NOMO-1 treated with DMSO at 0.1 percent for 48 hours (cell line): ENCODE results near the gene FGFR4.
"Not testable (repeated sequence)": the region's sequence is repeated elsewhere in the genome, so short reads cannot be mapped to it uniquely, and the experiment has no call there.

Experiments used
- DNase-seq: peaks from one replicate; lab custom pipeline; 2025; ENCODE audit not compliant: unreplicated experiment; lab: John Stamatoyannopoulos, UW

Gene FGFR4

DNA sequence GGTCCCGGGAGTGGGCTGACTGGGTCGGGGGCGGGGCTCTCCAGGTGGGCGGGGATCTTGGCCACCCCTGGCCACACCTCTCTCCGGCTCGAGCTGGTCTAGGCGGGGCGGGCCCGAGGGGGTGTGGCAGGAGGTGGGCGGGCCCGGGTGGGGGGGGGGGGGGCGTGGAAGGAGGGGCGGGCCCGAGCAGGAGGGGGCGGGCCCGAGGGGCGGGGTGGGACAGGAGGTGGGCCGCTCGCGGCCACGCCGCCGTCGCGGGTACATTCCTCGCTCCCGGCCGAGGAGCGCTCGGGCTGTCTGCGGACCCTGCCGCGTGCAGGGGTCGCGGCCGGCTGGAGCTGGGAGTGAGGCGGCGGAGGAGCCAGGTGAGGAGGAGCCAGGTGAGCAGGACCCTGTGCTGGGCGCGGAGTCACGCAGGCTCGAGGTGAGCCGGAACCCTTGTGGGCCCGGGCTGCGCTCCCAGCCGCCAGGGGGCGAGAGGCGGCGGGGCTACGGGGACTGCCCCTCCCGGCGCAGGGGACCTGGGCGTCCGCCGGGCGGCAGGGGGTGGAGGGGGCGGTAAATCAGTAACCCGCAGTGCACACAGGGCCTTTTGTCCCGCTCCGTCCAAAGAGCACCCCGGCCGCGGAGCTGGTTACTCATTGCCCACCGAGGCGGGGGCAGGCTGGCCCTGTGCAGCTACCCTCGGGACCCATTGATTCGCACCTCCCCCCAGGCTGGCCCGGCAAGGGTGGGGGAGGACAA is at the start of gene FGFR4:
Gene FGFR4 (plus strand): TSS at position 262 of the 744 bp plus-strand sequence. CDS start 2,688 bp downstream, outside the sequence.
- peak; percentile 47 for DNase-seq

DNA sequence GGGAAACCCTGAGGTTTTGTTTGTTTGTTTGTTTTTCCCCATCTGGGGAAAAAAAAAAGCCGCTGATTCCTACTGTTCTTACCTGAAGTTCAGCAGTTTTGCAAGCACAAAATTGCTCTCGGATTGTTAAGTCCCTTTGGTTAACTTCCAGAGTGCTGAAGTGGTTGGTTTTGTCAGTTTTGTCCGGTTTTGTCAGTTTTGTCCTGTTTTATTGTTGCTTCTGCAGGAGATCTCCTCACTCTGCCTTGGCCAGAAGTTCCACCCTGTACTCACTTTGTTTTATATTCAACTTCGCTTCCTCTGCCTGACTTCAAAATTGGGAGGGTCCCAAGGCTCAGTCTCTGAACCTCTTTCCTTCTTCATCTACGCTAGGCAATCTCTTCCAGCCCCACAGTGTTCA is 49.8 kb upstream of the FGFR4 start:
- no peak for DNase-seq

DNA sequence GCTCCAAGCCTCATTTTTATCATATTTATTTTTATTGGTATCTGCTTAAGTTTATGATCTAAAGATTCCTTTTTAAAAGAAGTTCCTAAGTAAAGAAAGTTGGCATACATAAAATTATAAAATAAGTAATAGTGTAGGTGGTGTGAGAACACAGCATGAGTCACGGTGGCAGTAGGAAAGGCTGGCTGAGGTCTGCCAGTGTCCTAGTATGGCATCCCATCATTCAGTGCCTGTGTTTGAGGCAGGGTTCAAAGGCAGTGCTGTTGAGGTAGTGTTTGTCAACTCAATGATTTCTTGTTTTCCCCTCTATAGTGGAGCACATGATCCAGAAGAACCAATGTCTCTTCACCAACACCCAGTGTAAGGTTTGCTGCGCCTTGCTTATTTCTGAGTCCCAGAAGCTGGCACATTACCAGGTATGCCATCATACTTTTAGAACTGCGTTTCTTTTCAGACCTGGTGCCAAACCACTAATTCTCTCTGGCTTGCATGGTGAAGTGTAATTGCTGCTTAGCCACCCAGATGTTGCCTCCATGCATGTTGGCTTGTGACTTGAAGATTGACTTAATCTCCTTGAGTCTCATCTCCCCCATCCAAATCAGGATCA is 45.8 kb upstream of the FGFR4 start:
- DNase-seq, result no peak

DNA sequence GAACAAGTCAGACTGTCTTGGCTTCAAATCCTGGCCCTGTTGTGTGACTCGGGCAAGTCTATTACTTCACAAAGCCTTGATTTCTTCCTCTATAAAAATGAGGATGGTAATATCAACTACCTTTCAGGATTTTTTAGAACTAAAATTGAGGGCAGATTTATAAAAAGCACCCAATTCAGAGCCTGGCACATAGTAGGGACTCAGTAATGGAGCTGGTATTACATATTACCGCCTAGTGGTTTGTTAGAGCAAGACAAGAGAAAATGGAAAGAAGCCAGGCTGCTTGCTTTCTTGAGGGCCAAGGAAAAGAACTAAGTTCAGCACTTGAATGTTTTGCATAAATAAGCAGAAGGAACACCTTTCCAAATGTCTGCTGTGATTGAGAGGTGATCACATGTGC is 44.8 kb upstream of the FGFR4 start:
- DNase-seq, result no peak

DNA sequence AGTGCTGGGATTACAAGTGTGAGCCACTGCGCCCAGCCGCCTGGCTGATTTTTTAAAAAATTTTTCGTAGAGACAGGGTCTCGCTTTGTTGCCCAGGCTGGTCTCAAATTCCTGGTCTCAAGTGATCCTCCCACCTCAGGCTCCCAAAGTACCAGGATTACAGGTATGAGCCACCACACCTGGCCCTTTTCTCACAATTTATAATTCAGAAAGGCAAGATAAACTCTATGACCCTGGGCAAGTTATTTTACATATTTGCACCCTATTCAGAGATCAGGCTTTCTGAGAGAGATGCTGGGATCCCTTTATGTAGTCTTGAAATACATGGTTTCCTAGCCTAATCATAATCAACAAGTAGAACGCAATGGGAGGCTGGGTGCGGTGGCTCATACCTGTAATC is 43.6 kb upstream of the FGFR4 start:
- no peak for DNase-seq

DNA sequence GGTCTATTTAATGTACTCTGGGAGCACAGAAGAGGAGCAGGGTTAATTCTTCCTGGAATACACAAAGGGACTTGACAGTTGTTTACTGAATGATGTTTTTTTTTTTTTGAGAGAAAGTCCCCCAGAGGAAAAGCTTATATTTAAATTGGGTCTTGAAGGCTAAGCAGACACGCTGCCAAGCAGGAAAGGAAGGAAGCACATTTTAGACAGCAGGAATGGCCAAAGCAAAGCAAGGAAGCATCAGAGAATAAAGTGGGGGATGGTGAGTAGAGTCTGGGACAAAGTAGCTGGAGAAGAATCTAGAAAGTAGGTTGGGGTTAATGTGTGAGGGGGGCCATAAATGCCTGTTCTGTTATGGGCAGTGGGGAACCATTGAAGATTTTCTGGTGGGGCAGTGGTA is 42.8 kb upstream of the FGFR4 start:
- DNase-seq, result no peak

DNA sequence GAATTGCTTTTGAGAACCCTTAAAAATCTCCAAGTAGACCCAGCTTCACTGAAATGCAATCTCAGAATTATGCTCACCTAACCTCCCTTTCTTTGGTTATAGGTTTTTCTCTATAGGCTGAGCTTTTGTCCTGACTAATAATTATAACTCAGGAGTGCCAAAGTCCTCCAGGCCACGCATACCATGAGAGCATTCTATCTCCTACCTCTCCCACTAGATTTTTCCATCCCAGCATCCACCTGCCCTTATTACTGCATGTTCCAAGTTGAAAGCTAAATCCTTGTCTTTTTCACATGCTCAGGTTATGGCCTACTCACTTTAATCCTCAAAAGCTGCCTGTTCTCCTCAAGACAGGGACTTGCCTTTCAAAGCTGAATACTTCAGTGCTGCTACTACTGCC is 42.1 kb upstream of the FGFR4 start:
- no peak for DNase-seq

DNA sequence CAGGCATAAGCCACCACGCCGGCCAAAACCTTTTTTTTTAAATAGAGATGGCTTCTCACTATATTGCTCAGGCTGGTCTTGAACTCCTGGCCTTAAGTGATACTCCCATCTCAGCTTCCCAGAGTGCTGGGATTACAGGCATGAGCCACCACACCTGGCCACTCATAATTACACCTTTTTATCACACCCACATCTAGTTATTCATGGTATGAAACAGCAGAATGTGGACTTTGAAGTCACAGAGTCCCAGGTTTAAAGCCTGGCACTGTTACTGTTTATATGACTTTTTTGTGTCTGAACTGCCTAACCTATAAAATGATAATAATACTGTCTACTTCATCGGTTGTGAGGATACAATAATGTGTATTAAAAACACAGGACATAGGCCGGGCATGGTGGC is 41.1 kb upstream of the FGFR4 start:
- DNase-seq, result no peak

DNA sequence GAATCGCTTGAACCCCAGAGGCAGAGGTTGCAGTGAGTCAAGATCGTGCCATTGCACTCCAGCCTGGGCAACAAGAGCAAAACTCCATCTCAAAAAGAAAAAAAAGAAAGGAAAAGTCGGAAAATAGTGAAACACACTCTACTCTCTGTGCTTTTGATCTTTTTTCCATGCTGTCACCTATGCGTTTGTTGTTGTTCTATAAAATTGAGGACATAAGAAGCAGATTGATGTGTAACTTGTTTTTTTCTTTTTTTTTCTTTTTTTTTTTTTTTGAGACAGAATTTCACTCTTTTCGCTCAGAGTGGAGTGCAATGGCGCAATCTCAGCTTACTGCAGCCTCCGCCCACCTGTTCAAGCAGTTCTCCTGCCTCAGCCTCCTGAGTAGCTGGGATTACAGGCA is 38.2 kb upstream of the FGFR4 start:
- not testable (repeated sequence) for DNase-seq

DNA sequence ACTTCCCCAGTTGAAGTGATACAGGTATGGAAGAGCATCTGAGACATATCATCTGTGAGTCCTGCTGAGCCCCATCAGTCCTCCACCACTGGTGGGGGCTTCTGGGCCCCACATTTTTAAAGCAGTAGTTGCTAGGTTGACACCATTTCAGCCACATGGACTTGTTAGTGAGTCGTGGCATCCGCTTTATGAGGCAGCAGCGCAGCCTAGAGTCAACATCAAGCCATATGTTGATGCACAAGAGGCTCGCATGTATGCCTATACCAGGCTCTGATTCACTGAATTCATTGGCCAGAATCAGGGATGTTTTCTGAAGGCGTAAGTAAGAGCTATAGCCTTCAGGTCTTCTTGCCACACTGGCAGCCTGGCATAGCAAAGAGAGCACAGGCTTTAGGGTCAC is 37.4 kb upstream of the FGFR4 start:
- no peak for DNase-seq

DNA sequence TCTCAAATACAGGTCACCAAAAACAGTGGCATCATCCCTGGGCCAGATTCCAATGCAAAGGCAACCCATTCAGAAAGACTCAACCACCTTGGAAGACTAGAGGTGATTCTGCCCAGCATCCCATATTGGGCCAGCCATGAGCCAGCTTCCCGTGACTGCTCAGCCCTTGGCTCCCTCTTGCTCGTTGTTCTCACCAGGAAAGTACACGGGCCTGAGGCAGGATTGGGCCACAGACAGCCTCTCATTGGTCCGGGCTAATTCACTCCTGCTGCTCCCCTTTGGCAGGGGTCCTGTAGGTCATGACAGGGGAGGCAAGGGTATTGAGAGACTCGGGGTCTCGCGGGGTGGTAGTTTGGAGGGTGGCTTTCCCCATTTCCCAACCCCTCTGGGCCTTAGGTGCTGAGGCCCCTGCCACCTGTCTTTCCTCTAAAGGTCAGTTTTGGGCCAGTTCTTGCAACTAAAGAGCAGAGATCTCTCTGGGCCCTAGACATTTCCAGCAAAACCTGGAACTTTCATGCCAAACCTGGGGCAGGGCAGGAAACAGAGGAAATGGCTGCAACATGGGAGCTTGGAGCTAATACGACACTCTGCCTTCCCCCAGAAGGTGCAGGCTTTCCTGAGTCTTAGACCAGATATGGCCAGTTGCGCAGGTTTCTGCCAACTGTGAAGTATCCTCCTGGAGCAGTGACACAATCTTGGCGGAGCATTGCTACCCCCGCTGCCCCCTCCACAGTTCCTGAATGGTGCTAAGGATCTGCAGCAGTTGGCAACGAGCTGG is 22.0 kb upstream of the FGFR4 start:
- no peak for DNase-seq

DNA sequence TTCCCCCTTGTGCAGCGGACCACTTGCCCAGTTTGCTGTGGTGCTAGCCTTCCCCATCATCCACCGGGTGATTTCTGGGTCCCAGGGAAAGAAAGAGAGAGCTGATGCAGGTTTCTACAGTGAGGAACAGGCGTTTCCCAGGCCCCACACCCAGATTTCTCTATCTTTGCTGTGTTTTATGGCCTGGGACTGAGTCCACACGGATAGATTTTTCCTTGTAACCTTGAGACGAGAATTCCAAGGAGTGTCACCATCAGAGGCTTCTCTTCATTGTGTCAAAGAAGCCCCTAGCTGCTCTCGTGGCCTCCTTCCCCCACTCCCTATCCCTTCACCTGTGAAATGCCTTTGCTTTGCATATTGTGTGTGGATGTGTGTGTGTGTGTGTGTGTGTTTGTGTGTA is 21.2 kb upstream of the FGFR4 start:
- DNase-seq, result no peak

DNA sequence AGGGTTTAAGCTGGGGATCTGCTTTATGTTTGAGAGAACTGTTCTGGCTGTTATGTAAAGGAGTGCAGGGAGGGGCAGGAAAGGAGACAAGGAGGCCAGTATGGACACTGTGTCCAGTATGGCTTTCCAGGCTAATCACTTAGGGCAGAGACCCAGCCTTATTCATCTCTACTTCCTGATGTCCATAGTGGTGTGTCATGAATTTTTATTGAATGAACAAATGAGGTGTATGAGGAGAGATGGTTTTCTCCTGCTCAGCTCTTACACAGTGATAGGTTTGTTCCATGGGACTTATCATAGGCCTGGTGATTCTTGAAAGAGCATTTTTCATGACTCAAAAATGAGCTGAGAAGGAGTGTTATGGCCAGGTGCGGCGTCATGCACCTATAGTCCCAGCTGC is 20.5 kb upstream of the FGFR4 start:
- DNase-seq, result no peak

DNA sequence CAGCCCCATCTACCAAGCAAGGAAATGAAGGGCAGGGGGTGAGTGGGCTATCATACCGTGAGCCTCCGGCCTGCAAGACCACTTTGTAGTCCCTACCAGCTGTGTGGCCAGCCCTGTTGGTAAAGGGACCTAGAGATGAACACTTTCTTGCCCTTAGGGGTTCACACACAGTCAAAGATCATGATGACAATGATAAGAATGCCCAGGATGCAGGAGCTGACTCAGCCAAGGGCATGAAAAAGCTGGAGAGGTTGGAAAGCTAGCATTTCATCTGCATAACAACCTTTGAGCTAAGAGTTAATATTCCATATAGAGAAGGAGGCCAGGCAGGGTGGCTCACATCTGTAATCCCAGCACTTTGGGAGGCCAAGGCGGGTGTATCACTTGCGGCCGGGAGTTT is 19.2 kb upstream of the FGFR4 start:
- DNase-seq, result no peak

DNA sequence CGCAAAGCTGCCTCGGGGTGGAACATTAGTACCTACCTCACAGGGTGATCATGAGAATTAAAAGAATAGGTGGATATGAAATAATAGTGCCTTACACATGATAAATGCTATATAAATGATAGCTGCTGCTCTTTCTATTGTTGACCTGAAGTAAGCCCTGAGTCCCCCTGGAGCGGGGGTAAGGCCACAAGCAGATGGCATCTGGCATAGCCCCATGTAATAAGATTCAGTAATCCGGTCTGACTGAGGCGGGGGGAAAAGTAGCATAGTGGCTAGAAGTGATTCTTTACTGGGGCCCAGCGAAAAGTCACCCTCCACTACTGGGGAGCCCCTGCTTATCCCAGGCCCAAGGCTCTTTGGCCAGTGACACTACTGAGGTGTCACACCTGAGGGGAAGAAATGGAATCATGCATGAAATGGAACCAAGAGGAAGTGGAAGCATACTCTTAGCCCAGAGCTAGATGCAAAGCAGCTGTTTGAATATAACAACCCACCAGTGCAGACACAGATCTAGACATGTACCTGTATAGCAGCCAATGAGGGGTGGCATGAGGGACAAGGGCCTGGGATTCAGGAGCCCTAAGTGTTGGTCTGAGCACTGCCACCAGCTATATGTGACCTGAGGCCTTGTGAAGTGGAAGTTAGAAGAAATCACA is 16.1 kb upstream of the FGFR4 start:
- no peak for DNase-seq

DNA sequence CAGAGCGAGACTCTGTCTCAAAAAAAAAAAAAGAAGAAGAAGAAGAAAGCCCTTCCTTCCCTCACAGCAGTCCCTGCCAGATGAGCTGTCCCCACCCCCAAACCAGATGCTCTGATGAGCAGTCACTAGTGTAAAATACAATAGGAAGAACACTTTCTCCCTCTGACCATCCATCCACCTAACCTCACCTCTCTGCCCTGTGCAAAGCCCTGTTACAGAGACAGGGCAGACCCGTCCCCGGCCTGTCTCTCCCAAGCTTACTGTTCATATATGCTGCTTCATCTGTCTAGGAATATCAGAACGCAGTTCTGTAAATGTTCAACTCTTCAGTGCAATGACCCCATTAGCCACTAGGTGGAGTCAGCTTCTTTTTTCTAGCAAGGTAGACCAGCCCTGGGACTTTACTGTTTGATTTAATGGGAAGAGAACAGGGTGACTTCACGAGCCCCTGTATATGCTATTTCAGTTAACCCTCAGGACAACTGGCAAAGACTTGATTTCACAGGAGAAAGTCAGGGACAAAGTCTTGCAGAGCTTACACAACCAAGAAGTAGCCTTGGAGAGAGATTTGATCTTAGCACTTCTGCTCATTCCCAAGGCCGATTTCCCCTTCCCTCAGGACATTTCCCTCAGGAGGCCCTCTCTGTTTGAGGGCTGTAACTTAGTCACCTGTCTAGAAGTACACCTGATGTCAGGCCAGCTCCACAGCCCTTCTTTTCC is 14.9 kb upstream of the FGFR4 start:
- DNase-seq, result peak; percentile 58

DNA sequence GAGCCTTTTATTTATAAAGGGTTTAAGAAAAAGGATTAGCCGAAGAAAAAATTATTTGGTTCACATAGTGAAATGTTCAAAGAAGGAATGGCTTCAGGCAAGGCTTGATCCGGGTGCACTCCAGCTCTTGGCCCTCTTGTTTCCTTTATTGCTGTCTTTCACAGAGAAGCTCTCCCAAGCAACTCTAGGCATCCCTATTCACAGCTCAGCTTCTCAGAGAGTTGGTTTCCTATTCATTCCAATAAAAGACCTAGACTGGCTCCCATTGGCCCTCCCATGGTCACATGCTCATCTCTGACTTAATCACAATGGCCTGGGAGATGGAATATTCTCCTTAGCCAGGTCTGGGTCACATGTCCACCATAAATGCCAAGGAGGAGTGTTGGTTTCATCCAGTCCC is 9.4 kb upstream of the FGFR4 start:
- no peak for DNase-seq

DNA sequence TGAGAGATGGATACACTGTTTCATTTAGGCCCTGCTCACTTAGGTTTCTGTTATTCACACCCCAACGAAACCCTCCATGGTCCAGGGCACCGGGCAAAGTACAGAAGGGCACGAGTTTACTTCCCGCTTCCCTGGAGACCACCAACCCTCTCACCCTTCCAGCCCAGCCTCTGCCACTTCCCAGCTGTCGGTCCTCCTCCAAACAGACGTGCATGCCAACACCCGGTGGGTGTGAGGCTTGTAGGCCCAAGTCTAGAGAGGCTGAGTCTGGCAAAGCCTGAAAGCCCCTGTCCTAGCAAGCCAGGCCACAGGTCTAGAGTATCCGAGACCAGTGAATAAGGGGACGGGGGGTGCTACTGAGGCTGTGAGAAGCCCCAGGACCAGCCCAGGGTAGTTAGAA is 7.1 kb upstream of the FGFR4 start:
- no peak for DNase-seq

DNA sequence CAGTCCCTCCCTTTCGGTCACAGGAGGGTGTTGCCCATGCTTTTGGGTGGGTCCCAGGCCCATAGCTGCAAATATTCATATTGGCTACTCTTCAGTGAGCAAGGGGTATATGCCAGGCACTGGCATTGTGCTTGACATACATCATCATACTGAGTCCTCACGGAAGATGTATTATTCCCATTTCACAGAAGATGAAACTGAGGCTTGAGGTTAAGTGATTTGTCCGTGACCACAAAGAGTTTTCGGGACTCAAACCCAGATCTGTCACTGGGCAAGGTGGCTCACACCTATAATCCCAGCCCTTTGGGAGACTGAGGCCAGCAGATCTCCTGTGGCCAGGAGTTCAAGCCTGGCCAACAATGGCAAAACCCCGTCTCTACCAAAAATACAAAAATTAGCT is 6.5 kb upstream of the FGFR4 start:
- DNase-seq, result no peak

DNA sequence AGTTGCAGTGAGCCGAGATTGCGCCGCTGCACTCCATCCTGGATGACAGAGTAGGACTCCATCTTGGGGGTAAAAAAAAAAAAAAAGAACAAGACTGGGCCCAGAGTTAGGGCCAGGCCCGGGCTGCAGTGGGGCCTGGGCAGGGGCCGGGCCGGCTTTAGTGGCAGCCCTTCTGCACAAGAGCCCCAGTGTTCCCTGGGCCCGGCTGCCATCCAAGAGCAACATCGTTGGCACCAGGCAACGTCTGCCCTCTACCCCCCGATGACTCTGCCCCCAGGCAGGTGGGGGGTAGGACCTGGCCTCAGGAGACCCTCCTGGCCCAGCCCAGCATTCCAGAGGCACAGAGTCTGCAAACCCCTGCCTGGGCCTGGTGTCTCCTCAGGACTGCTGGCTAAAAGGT is 4.9 kb upstream of the FGFR4 start:
- no peak for DNase-seq

DNA sequence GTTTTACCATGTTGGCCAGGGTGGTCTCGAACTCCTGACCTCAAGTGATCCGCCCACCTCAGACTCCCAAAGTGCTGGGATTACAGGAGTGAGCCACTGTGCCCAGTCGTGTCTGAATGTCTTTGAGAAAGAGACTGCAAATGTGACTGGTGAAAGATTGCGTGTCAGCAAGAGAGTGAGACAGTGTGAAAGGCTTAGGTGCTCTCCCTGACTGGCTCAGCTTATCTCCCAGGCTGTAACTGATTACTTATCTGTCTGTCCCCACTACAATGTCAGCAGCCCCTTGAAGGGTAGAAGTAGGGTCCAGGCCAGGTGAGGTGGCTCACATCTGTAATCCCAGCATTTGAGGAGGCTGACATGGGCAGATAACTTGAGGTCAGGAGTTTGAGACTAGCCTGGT is 3.4 kb upstream of the FGFR4 start:
- no peak for DNase-seq
